Measurements from ENCODE around the gene DHRS3. TPM values are rescaled to one million over a fixed set of nuclear protein-coding genes. Genes with fewer than 3 reads are reported as not detected.
A peak's percentile ranks its signal among the peaks of the same experiment; 100 is the strongest.

The DHRS3 gene
- total RNA-seq, 1 experiment from 2014 or later, result 59.4 TPM

DNA sequence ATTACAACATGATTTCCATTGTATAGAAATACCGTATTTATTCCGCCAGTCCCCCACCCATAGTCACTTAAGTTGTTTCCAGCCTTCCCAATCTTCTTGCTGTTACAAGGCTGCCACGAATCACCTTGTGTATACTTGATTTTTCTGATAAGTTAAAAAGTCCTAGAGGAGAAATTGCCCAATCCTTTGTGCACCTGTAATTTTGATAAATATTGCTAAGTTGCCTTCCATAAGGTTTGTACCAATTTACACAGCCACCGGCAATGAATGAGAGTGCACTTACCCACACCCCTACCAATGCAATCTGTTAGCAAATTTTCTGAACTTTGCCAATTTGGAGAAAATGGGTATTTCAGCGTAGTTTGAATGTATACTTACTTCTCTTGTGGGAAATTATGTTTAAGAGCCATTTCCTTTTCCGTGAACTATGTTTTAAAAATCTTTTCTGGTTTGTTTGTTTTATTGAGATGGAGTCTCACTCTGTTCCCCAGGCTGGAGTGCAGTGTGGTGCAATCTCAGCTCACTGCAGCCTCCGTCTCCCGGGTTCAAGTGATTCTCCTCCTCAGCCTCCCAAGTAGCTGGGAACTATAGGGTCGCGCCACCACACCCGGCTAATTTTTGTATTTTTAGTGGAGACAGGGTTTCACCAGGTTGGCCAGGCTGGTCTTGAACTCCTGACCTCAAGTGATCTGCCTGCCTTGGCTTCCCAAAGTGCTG is 87.4 kb downstream of the DHRS3 start:
- Histone ChIP-seq H3K4me3 (ENCODE audit: low read depth, low read length) (no peak overlapping the region), H3K9me3 (no peaks in the 10 kb centered on the region), H3K36me3 (ENCODE audit: control insufficient read depth, insufficient read depth, low read length) (no peaks in the 10 kb centered on the region), H3K27me3 (replicated peaks; ENCODE audit: control insufficient read depth, insufficient read depth, low read length) (no peaks in the 10 kb centered on the region), H3K4me1 (peaks cover 30% of the 10 kb centered on the region)
- Mint-ChIP-seq H3K9me3 (ENCODE audit: unreplicated experiment) (peaks cover 6% of the 10 kb centered on the region), H3K27ac (ENCODE audit: unreplicated experiment) (no peak overlapping the region), H3K27me3 (ENCODE audit: insufficient read depth, unreplicated experiment) (no peaks in the 10 kb centered on the region), H3K4me1 (ENCODE audit: low read depth, unreplicated experiment) (peaks cover 21% of the 10 kb centered on the region), H3K36me3 (ENCODE audit: insufficient read depth, unreplicated experiment) (no peaks in the 10 kb centered on the region), H3K4me3 (ENCODE audit: unreplicated experiment) (no peak overlapping the region)
- no peak for DNase-seq
- ChIA-PET CTCF (no interaction called here), POLR2A (no interaction called here)
- BruUV-seq (replicated peaks), result no TSS peak
- intact Hi-C loops (cut with micrococcal nuclease; ENCODE audit: unreplicated experiment), result no loop called here
- TF ChIP-seq, protein P1, sequence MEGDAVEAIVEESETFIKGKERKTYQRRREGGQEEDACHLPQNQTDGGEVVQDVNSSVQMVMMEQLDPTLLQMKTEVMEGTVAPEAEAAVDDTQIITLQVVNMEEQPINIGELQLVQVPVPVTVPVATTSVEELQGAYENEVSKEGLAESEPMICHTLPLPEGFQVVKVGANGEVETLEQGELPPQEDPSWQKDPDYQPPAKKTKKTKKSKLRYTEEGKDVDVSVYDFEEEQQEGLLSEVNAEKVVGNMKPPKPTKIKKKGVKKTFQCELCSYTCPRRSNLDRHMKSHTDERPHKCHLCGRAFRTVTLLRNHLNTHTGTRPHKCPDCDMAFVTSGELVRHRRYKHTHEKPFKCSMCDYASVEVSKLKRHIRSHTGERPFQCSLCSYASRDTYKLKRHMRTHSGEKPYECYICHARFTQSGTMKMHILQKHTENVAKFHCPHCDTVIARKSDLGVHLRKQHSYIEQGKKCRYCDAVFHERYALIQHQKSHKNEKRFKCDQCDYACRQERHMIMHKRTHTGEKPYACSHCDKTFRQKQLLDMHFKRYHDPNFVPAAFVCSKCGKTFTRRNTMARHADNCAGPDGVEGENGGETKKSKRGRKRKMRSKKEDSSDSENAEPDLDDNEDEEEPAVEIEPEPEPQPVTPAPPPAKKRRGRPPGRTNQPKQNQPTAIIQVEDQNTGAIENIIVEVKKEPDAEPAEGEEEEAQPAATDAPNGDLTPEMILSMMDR (IDR thresholded peaks at IDR 0.05; ENCODE audit: insufficient read depth in 1 of 2, low read depth in 1 of 2, low read length in 1 of 2, severe bottlenecking in 1 of 2, unreplicated experiment in 1 of 2), result no peak

GRCh38 chr1:12529640-12530174 is 88.3 kb downstream of the DHRS3 start:
- H3K9me3 ChIP-seq, result no peaks in the 10 kb centered on the region
- Mint-ChIP-seq H3K4me3 (ENCODE audit: unreplicated experiment) (no peak overlapping the region), H3K27ac (ENCODE audit: unreplicated experiment) (peak overlapping the region; percentile 39), H3K4me1 (ENCODE audit: low read depth, unreplicated experiment) (peaks cover 29% of the 10 kb centered on the region), H3K36me3 (ENCODE audit: insufficient read depth, unreplicated experiment) (no peaks in the 10 kb centered on the region), H3K27me3 (ENCODE audit: insufficient read depth, unreplicated experiment) (no peaks in the 10 kb centered on the region), H3K9me3 (ENCODE audit: unreplicated experiment) (no peaks in the 10 kb centered on the region)
- H3K4me1 ChIP-seq, result peaks cover 30% of the 10 kb centered on the region
- TF ChIP-seq, protein P1 (IDR thresholded peaks at IDR 0.05; ENCODE audit: insufficient read depth in 1 of 2, low read depth in 1 of 2, low read length in 1 of 2, severe bottlenecking in 1 of 2, unreplicated experiment in 1 of 2), result no peak
- intact Hi-C loops (cut with micrococcal nuclease; ENCODE audit: unreplicated experiment), result loop anchor here (1.0 to 5.0 kb wide), 3 partner anchors 27 to 88 kb away; partner anchors contain the start of gene DHRS3
- DNase-seq, result no peak
- no peaks in the 10 kb centered on the region for H3K36me3 ChIP-seq (ENCODE audit: control insufficient read depth, insufficient read depth, low read length)
- no TSS peak for BruUV-seq (replicated peaks)
- ChIA-PET CTCF (interaction anchor here (1.0 kb wide), 1 partner anchor 9 kb away, joined by 3 read pairs; no protein-coding TSS in a partner anchor), POLR2A (no interaction called here)
- H3K27me3 ChIP-seq (replicated peaks; ENCODE audit: control insufficient read depth, insufficient read depth, low read length), result no peaks in the 10 kb centered on the region
- H3K4me3 ChIP-seq (ENCODE audit: low read depth, low read length), result no peak overlapping the region

- H3K9me3 Mint-ChIP-seq (ENCODE audit: unreplicated experiment), result no peaks in the 10 kb centered on the region
- Histone ChIP-seq H3K9me3 (no peaks in the 10 kb centered on the region), H3K27me3 (replicated peaks; ENCODE audit: control insufficient read depth, insufficient read depth, low read length) (no peaks in the 10 kb centered on the region), H3K4me3 (ENCODE audit: low read depth, low read length) (no peak overlapping the region), H3K36me3 (ENCODE audit: control insufficient read depth, insufficient read depth, low read length) (no peaks in the 10 kb centered on the region), H3K4me1 (peaks cover 30% of the 10 kb centered on the region)
- TF ChIP-seq, protein P1 (IDR thresholded peaks at IDR 0.05; ENCODE audit: insufficient read depth in 1 of 2, low read depth in 1 of 2, low read length in 1 of 2, severe bottlenecking in 1 of 2, unreplicated experiment in 1 of 2), result no peak
- BruUV-seq (replicated peaks), result no TSS peak
- peak overlapping the region; percentile 11 for H3K4me3 Mint-ChIP-seq (ENCODE audit: unreplicated experiment)
- POLR2A ChIA-PET, result no interaction called here
- no peaks in the 10 kb centered on the region for H3K36me3 Mint-ChIP-seq (ENCODE audit: insufficient read depth, unreplicated experiment)
- H3K4me1 Mint-ChIP-seq (ENCODE audit: low read depth, unreplicated experiment), result peaks cover 29% of the 10 kb centered on the region
- no peak overlapping the region for H3K27ac Mint-ChIP-seq (ENCODE audit: unreplicated experiment)
- CTCF ChIA-PET, result no interaction called here
- peak; percentile 70 to 78 for DNase-seq
- intact Hi-C loops (cut with micrococcal nuclease; ENCODE audit: unreplicated experiment), result loop anchor here (2.0 to 5.0 kb wide), 2 partner anchors 77 to 89 kb away; partner anchors contain the start of gene DHRS3
- no peaks in the 10 kb centered on the region for H3K27me3 Mint-ChIP-seq (ENCODE audit: insufficient read depth, unreplicated experiment)
Measured at GRCh38 chr1:12528021-12528852, 89.8 kb downstream of the DHRS3 start.

Measured in Caco-2 (cell line).